ENCODE data around the gene OSGEP.

The OSGEP gene

DNA sequence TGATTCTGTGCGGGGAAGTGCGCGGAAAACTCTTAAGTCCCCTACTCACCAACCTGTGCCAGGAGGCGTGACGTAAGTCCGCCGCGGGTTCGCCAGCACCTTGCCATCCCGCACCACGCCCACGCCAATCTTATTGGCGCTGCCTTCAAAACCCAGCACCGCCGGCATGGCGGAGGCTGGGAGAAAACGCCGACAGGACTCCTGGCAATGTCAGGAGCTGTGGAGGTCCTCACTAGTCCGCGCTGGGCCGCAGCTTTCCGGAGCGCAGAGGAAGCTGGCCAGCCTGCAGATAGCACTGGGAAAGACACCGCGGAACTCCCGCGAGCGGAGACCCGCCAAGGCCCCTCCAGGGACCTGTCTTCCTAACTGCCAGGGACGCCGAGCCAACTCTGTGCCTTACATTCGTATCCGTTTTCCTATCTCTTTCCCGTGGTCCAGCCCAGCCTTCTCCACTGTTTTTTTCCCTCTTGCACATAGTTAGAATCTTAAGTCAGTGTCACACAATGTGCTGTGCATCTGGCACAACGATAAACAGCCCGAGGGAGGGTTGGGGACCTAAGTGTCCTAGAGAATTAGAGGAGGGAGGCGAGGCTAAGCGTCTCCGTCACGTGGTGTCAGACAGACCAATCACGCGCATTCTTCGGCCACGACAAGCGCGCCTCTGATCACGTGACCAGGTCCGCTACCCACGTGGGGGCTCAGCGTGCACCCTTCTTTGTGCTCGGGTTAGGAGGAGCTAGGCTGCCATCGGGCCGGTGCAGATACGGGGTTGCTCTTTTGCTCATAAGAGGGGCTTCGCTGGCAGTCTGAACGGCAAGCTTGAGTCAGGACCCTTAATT, at the start of gene OSGEP, which contains the start of gene APEX1:
TSS of gene OSGEP (minus strand) at position 297 of the 839 bp plus-strand sequence. CDS start at position 168, 129 bp downstream.
TSS of gene APEX1 (plus strand) at position 711 of the 839 bp plus-strand sequence. CDS start 420 bp downstream, outside the sequence.
- DNase-seq (ENCODE audit: low read depth, low spot score), result peak; percentile 97

DNA sequence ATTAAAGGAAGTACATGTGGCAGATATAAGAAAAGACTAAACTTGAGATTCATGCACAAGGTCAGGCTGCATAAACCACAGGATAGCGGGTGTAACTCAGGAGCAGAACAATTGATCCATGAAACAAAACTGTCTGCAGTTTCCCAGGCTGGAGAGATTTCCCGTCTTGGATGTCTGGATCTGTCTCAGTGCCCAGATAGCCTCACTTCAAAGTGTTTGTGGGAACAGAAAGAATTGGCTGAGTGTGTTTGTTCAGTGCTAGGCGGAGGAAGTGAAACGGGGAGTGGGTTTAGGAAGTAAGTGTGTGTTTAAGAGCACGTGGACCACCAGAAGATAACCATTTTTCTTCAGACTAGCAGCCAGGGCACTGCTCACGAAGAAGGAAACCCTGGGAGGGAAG, 49.3 kb upstream of the OSGEP start:
- DNase-seq (ENCODE audit: low read depth, low spot score), result no peak

- DNase-seq (ENCODE audit: low read depth, low spot score), result no peak
Measured at GRCh38 chr14:20501346-20501745, 46.7 kb upstream of the OSGEP start.

DNA sequence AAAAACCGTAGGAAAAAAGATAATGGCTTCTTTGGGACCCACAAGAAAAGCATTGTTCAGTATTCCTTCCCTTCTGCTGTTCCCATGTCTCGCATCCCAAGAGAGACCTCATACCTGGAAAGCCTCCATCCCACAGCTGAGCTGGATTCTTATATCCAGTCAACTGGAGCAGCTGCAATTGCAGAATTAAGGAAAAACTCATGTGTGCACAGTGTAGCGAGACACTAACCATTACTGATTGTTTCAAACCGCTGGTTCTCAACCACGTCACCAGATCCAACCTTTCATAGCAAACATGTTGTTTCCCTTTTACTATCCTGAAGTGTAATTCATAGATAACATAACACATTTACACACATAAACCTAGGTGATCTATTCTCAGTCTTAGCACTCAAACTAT, 45.3 kb upstream of the OSGEP start:
- no peak for DNase-seq (ENCODE audit: low read depth, low spot score)

- no peak for DNase-seq (ENCODE audit: low read depth, low spot score)
Measured at GRCh38 chr14:20499108-20499507, 44.5 kb upstream of the OSGEP start.

DNA sequence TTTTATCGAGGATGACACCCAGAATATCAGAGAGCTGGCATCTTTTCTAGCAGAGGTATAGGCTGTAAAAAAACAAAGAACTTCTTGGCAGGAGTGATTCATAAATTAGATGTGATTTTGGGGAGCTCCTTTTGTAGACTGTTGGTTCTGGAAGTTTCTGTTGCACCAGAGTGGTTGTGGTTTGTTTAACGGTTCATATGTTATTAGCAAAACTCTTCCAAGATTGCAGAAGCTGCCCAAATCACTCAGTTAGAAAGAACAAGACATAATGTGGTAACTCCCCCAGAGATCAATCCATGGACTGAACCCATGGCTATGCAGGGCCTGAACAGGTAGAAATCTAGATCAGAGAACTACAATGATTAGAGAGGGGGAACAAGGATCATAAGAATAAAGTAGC, 44.0 kb upstream of the OSGEP start:
- DNase-seq (ENCODE audit: low read depth, low spot score), result no peak

DNA sequence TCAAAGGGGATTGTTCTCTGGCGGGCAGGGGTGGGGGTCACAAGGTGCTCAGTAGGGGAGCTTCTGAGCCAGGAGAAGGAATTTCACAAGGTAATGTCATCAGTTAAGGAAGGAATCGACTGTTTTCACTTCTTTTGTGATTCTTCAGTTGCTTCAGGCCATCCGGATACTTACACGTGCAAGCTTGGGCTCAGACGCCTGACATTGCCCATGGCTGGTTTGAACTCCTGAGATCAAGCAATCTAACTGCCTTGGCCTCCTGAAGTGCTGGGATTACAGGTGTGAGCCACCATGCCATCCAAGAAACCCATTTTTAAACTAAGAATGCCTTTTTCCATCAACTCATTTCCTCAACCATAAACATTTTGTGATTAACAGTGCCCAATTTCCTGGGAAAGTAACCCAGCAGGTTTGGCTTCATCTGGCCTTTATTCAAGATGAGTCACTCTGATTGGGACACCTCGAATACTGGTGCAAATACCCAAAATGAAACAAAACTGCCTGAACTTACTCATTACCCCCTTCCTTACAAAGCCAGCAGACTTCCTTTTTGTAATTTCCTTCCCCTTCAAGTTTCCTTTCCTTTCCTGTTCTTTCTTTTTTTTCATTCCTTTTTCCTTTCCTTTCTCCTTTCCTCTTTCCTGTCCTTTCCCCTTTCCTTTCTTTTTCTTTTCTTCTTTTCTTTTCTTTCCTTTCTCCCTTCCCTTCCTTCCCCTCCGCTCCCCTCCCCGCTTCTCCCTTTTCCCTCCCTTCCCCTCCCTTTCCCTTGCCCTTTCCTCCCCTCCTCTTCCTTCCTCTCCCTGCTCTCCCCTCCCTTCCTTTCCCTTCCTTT, 40.5 kb upstream of the OSGEP start:
- no peak for DNase-seq (ENCODE audit: low read depth, low spot score)

GRCh38 chr14:20493634-20494033, 39.0 kb upstream of the OSGEP start:
- no peak for DNase-seq (ENCODE audit: low read depth, low spot score)

GRCh38 chr14:20492486-20492885, 37.9 kb upstream of the OSGEP start:
- DNase-seq (ENCODE audit: low read depth, low spot score), result no peak

GRCh38 chr14:20490563-20490962, 36.0 kb upstream of the OSGEP start:
- DNase-seq (ENCODE audit: low read depth, low spot score), result no peak

DNA sequence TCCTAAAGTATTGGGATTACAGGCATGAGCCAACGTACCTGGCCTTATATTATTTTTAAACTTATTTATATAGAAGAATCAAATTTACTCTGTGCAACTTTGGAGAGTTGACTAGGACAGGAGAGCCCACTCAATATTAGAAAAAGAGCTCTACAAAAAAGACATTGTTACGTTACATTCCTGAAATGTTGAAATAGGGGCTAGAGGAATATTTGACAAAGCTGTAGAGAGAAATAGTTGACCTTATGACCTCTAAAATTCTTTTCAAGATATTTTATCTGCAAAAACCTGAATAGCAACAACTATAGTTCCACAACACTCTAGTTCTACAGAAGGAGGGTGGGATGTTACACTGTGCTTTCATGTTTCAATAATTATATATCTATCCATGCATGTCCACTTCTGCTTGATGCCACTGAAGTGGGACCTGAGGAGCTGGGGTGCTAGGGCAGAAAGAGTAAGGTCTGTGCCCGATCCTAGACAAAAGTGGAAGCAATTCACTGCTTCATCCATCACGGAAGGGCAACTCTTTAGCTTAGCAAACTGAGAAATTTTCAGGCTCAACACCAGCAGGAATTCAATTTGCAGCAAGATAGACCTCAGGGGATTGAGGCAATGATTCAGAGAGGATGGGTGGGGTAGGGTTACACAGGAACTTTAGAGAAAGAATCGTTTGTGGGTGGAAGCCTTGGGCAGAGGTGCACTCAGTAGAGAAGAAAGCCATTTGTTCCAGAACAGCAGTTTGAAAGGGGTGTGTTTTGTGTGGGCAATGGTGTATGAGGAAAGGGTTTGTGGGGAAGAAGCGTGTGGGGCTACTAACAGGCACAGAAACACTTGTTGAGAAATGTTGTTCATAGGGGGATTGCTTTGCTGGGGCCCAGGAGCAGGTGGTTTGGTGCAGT, 34.7 kb upstream of the OSGEP start:
- DNase-seq (ENCODE audit: low read depth, low spot score), result no peak

DNA sequence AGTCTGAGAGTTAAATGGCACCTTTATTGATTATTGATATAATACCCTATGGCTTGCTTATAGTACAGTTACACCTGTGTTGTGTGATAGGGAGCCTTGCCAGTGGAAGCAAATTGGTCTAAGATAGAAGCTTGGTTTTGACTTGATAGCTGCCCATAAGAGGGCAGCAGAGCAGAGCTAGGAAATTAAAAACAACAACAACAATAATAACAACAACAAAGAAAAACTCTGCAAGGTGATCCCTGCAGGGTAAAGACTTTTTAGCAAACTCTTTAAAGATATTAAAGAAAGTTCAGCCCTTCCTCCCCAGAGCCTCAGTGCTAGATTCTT, 32.7 kb upstream of the OSGEP start:
- DNase-seq (ENCODE audit: low read depth, low spot score), result no peak

GRCh38 chr14:20486684-20487395, 32.2 kb upstream of the OSGEP start:
- no peak for DNase-seq (ENCODE audit: low read depth, low spot score)

DNA sequence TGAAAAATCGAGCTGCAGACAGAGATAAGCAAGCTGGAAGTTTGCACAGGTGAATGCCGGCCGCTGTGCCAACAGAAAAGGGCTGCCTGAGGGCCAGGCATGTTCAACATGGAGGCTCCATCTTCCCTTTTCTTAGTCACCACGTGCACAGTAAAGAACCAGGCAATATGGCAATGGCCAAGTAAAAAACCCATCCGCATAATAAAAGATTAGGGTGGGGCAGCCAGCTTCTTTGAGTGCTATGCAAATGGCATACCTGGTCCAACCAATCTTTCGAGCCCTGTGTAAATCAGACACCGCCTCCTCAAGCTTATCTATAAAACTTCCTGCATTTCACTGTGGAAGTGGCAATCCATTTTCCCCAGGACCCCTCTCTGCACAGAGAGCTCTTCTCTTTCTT, 31.3 kb upstream of the OSGEP start:
- no peak for DNase-seq (ENCODE audit: low read depth, low spot score)

GRCh38 chr14:20482382-20482781, 27.8 kb upstream of the OSGEP start:
- no peak for DNase-seq (ENCODE audit: low read depth, low spot score)

DNA sequence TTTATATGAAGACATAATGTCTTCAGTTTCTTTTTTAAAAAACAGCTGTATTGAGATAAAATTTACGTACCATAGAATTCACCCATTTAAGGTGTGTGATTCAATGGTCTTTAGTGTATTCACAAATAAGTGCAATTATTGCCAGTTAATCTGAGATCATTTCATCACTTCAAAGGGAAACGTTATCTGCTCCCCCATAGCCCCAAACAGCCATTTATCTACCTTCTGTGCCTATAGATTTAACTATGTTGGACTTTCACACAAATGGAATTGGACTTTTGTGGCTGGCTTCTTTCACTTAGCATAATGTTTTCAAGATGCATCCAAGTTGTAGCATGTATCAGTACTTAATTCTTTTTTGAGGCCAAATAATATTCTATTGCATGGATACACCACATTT, 24.3 kb upstream of the OSGEP start:
- DNase-seq (ENCODE audit: low read depth, low spot score), result no peak

GRCh38 chr14:20477211-20477876, 22.7 kb upstream of the OSGEP start:
- DNase-seq (ENCODE audit: low read depth, low spot score), result no peak

- no peak for DNase-seq (ENCODE audit: low read depth, low spot score)
Measured at GRCh38 chr14:20476776-20477175, 22.2 kb upstream of the OSGEP start.

DNA sequence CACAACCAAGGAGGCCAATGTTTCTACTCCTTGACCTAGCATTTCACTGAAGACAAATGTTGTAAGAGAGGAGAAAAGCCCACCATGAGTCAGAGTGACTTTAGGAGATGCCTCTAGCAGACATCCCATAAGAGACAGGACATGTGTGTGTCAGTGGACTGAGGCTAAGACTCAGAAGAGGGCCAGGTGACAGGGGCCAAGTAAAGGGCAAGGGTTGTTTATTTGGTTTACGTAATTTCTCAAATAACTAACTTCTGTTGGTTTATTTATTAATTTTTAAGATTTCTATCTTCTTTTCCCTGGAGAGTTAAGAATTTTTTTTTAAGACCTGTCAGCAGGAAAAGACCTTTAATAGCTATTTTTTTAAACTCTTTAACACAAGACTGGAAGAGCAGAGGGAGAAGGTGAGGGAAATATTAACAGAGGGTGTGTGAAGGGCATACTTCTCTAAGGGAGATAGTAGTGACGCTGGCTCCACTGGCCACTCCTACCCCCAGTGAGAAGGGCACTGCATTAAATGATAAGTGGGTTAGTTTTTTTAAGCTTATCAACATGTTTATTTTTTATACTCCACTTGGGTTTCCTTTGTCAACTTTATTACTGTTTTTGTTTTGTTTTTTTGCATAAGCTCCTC, 18.0 kb upstream of the OSGEP start:
- no peak for DNase-seq (ENCODE audit: low read depth, low spot score)

DNA sequence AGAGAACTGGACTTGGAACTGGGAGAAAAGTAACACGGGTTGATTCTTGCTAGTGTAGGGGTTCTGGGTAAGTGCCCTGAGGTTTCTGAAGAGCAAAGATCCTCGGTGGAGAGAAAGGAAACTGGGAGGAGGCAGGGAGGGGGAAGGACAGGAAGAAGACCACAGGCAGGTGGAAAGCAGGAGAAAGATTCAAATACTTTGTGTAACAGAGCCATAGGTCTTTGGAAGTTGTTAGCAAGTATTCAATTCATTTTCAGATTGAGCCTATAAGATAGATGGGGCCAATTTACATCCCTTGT, 15.9 kb upstream of the OSGEP start:
- no peak for DNase-seq (ENCODE audit: low read depth, low spot score)

Measured in activated CD4-positive, CD25-positive, alpha-beta regulatory T cell treated with anti-CD3 and anti-CD28 coated beads, Interleukin-2, amount 50 U/mL, for 16 hours (primary cell).